Brain microvascular endothelial cell (primary cell): ENCODE data around the gene DDX42.
A peak's percentile ranks its signal among the peaks of the same experiment; 100 is the strongest.

Experiments used
- DNase-seq: peaks from one replicate; pipeline ENCODE4 v3.0.0-alpha.2; 2020
- H3K27ac ChIP-seq: fragments of 250-450 bp; sonication (Bioruptor Pico); 2 replicates; pipeline ENCODE4 v1.5.1; 2020; ENCODE audit warnings: mild to moderate bottlenecking, moderate library complexity
- H3K27me3 ChIP-seq: fragments of 250-450 bp; sonication (Bioruptor Pico); replicated peaks from 2 replicates; pipeline ENCODE4 v1.5.1; 2020; ENCODE audit warnings: mild to moderate bottlenecking
- H3K36me3 ChIP-seq: fragments of 250-450 bp; sonication (Bioruptor Pico); replicated peaks from 2 replicates; pipeline ENCODE4 v1.5.1; 2020; ENCODE audit warnings: mild to moderate bottlenecking
- H3K4me3 ChIP-seq: 2 replicates; pipeline ENCODE4 v1.5.1; 2011; ENCODE audit warnings: low read depth, mild to moderate bottlenecking, control low read depth, low read length, moderate library complexity
- CTCF ChIP-seq: IDR thresholded peaks from 2 replicates; pipeline ENCODE4 v1.5.1; 2011; ENCODE audit warnings: low read depth, mild to moderate bottlenecking, moderate library complexity, low read length, control low read depth, inconsistent platforms; ENCODE audit errors: missing control alignments
- in situ Hi-C: cut with HindIII; loops from 2 replicates; pipeline ENCODE4 v1.10.0; 2017; ENCODE audit warnings: low sequenced_read_pairs, low pct_ligation_motif_present

The DDX42 gene

GRCh38 chr17:63774141-63774968 is at the start of gene DDX42:
DDX42 (plus strand) TSS chr17:63774170; CDS start chr17:63787050, 12,880 bp downstream.
- no peaks in the 10 kb centered on the region for H3K27me3 ChIP-seq

GRCh38 chr17:63735691-63736090 is 38.3 kb upstream of the DDX42 start:
- Histone ChIP-seq H3K27me3 (no peaks in the 10 kb centered on the region), H3K4me3 (no peak overlapping the region), H3K27ac (no peak overlapping the region), H3K36me3 (no peaks in the 10 kb centered on the region)
- no peak for DNase-seq
- no peak for TF ChIP-seq CTCF
- in situ Hi-C loops = no loop called here

More at GRCh38 chr17:63774141-63774968, at the start of gene DDX42:
- peak within 1 kb of the TSS; percentile 96 for H3K27ac ChIP-seq
- peaks cover 4% of the 10 kb centered on the region for H3K36me3 ChIP-seq
- peak within 1 kb of the TSS; percentile 76 for H3K4me3 ChIP-seq
- in situ Hi-C loops = no loop called here
- TF ChIP-seq CTCF = peak; percentile 41
- peak; percentile 44 for DNase-seq

GRCh38 chr17:63740464-63741142 is 33.4 kb upstream of the DDX42 start:
- in situ Hi-C loops = no loop called here
- peak overlapping the region; percentile 22 for H3K27ac ChIP-seq
- no peak for DNase-seq
- H3K27me3 ChIP-seq = no peaks in the 10 kb centered on the region
- H3K4me3 ChIP-seq = peak overlapping the region; percentile 85
- peaks cover 1% of the 10 kb centered on the region for H3K36me3 ChIP-seq
- no peak for TF ChIP-seq CTCF

- H3K27ac ChIP-seq = peak overlapping the region; percentile 37
- in situ Hi-C loops = no loop called here
- peaks cover 6% of the 10 kb centered on the region for H3K36me3 ChIP-seq
- TF ChIP-seq CTCF = no peak
- peak overlapping the region; percentile 85 for H3K4me3 ChIP-seq
- DNase-seq = no peak
- H3K27me3 ChIP-seq = no peaks in the 10 kb centered on the region
These were observed 32.9 kb upstream of the DDX42 start for GRCh38 chr17:63741143-63741407.

GRCh38 chr17:63741408-63742173 is 32.4 kb upstream of the DDX42 start, which contains the start of gene STRADA:
STRADA (minus strand) TSS chr17:63741799; CDS start chr17:63728369, 13,430 bp downstream.
- peaks cover 6% of the 10 kb centered on the region for H3K36me3 ChIP-seq
- H3K27ac ChIP-seq = peak within 1 kb of the TSS; percentile 37
- DNase-seq = peak; percentile 93
- no peak for TF ChIP-seq CTCF
- peak within 1 kb of the TSS; percentile 85 for H3K4me3 ChIP-seq
- no peaks in the 10 kb centered on the region for H3K27me3 ChIP-seq
- in situ Hi-C loops = no loop called here
